Measurements from ENCODE around the gene CEP19.

The CEP19 gene

GRCh38 chr3:196706731-196707130, 5.3 kb downstream of the CEP19 start:
- H3K4me3 ChIP-seq (ENCODE audit: low read length, poor library complexity, severe bottlenecking), result no peak overlapping the region
- no peaks in the 10 kb centered on the region for H3K9me2 ChIP-seq (replicated peaks; ENCODE audit: low read depth, low read length)
- no peaks in the 10 kb centered on the region for H3K79me2 ChIP-seq (ENCODE audit: insufficient read depth, low read length)
- peaks cover 6% of the 10 kb centered on the region for H3K4me1 ChIP-seq (ENCODE audit: insufficient read depth, low read length, poor library complexity, severe bottlenecking)
- H2AFZ ChIP-seq (ENCODE audit: low read length), result no peak overlapping the region
- H3F3A ChIP-seq (ENCODE audit: low read depth), result no peaks in the 10 kb centered on the region; the same call in 1 of the 2 replicates
- H3K9me3 ChIP-seq (ENCODE audit: insufficient read depth, low read depth, low read length), result no peaks in the 10 kb centered on the region
- no peak overlapping the region for H3K9ac ChIP-seq (ENCODE audit: low read depth, low read length, poor library complexity, severe bottlenecking)
- H3K36me3 ChIP-seq (ENCODE audit: insufficient read depth, low read length), result no peaks in the 10 kb centered on the region
- H4K20me1 ChIP-seq (ENCODE audit: insufficient read depth, low read length, poor library complexity, severe bottlenecking), result no peaks in the 10 kb centered on the region
- no peak for TF ChIP-seq CTCF (conservative IDR thresholded peaks at IDR 0.05; ENCODE audit: low read length)
- TF ChIP-seq EZH2phosphoT487 (IDR thresholded peaks at IDR 0.05; ENCODE audit: borderline replicate concordance), result no peak
- H3K27me3 ChIP-seq (ENCODE audit: insufficient read depth, low read length, poor library complexity, severe bottlenecking), result no peaks in the 10 kb centered on the region
- no peak overlapping the region for H3K4me2 ChIP-seq (ENCODE audit: low read depth, low read length, poor library complexity, severe bottlenecking)

GRCh38 chr3:196706327-196706726, 5.7 kb downstream of the CEP19 start:
- H3K36me3 ChIP-seq (ENCODE audit: insufficient read depth, low read length), result no peaks in the 10 kb centered on the region
- no peak for TF ChIP-seq CTCF (conservative IDR thresholded peaks at IDR 0.05; ENCODE audit: low read length)
- no peak for TF ChIP-seq EZH2phosphoT487 (IDR thresholded peaks at IDR 0.05; ENCODE audit: borderline replicate concordance)
- no peaks in the 10 kb centered on the region; the same call in 1 of the 2 replicates for H3F3A ChIP-seq (ENCODE audit: low read depth)
- peaks cover 2% of the 10 kb centered on the region for H3K4me1 ChIP-seq (ENCODE audit: insufficient read depth, low read length, poor library complexity, severe bottlenecking)
- H3K9me2 ChIP-seq (replicated peaks; ENCODE audit: low read depth, low read length), result no peaks in the 10 kb centered on the region
- no peaks in the 10 kb centered on the region for H3K79me2 ChIP-seq (ENCODE audit: insufficient read depth, low read length)
- no peak overlapping the region for H3K9ac ChIP-seq (ENCODE audit: low read depth, low read length, poor library complexity, severe bottlenecking)
- H2AFZ ChIP-seq (ENCODE audit: low read length), result no peak overlapping the region
- H3K9me3 ChIP-seq (ENCODE audit: insufficient read depth, low read depth, low read length), result no peaks in the 10 kb centered on the region
- no peak overlapping the region for H3K4me3 ChIP-seq (ENCODE audit: low read length, poor library complexity, severe bottlenecking)
- no peaks in the 10 kb centered on the region for H3K27me3 ChIP-seq (ENCODE audit: insufficient read depth, low read length, poor library complexity, severe bottlenecking)
- no peak overlapping the region for H3K4me2 ChIP-seq (ENCODE audit: low read depth, low read length, poor library complexity, severe bottlenecking)
- no peaks in the 10 kb centered on the region for H4K20me1 ChIP-seq (ENCODE audit: insufficient read depth, low read length, poor library complexity, severe bottlenecking)

- no peaks in the 10 kb centered on the region for H4K20me1 ChIP-seq (ENCODE audit: insufficient read depth, low read length, poor library complexity, severe bottlenecking)
- no peak overlapping the region for H3K4me3 ChIP-seq (ENCODE audit: low read length, poor library complexity, severe bottlenecking)
- no peaks in the 10 kb centered on the region for H3K36me3 ChIP-seq (ENCODE audit: insufficient read depth, low read length)
- H3K9ac ChIP-seq (ENCODE audit: low read depth, low read length, poor library complexity, severe bottlenecking), result no peak overlapping the region
- no peaks in the 10 kb centered on the region for H3K9me3 ChIP-seq (ENCODE audit: insufficient read depth, low read depth, low read length)
- H3K79me2 ChIP-seq (ENCODE audit: insufficient read depth, low read length), result no peaks in the 10 kb centered on the region
- no peaks in the 10 kb centered on the region; the same call in 1 of the 2 replicates for H3F3A ChIP-seq (ENCODE audit: low read depth)
- H3K27me3 ChIP-seq (ENCODE audit: insufficient read depth, low read length, poor library complexity, severe bottlenecking), result no peaks in the 10 kb centered on the region
- no peaks in the 10 kb centered on the region for H3K4me1 ChIP-seq (ENCODE audit: insufficient read depth, low read length, poor library complexity, severe bottlenecking)
- TF ChIP-seq EZH2phosphoT487 (IDR thresholded peaks at IDR 0.05; ENCODE audit: borderline replicate concordance), result no peak
- TF ChIP-seq CTCF (conservative IDR thresholded peaks at IDR 0.05; ENCODE audit: low read length), result no peak
- H3K9me2 ChIP-seq (replicated peaks; ENCODE audit: low read depth, low read length), result no peaks in the 10 kb centered on the region
- no peak overlapping the region for H2AFZ ChIP-seq (ENCODE audit: low read length)
- H3K4me2 ChIP-seq (ENCODE audit: low read depth, low read length, poor library complexity, severe bottlenecking), result no peak overlapping the region
Observed at GRCh38 chr3:196700801-196701200, 11.2 kb downstream of the CEP19 start.

All from Loucy (cell line).